Measurements from ENCODE around the gene MCF2L.
"Not testable (repeated sequence)": the region's sequence is repeated elsewhere in the genome, so short reads cannot be mapped to it uniquely, and the experiment has no call there.

Gene MCF2L

GRCh38 chr13:113015826-113016525, 47.0 kb downstream of the MCF2L start:
- no peak for DNase-seq (ENCODE audit: low spot score)

- no peak for DNase-seq (ENCODE audit: low spot score)
Measured at GRCh38 chr13:113016526-113017295, 47.7 kb downstream of the MCF2L start.

- DNase-seq (ENCODE audit: low spot score): no peak
Measured at GRCh38 chr13:113017506-113018215, 48.6 kb downstream of the MCF2L start.

- no peak for DNase-seq (ENCODE audit: low spot score)
Measured at GRCh38 chr13:113018676-113019465, 49.9 kb downstream of the MCF2L start.

- DNase-seq (ENCODE audit: low spot score): no peak
Measured at GRCh38 chr13:113020323-113021080, 51.5 kb downstream of the MCF2L start.

- no peak for DNase-seq (ENCODE audit: low spot score)
Measured at GRCh38 chr13:113021391-113021790, 52.4 kb downstream of the MCF2L start.

- DNase-seq (ENCODE audit: low spot score): no peak
Measured at GRCh38 chr13:113021811-113022210, 52.8 kb downstream of the MCF2L start.

GRCh38 chr13:113022391-113022744, 53.4 kb downstream of the MCF2L start:
- no peak for DNase-seq (ENCODE audit: low spot score)

GRCh38 chr13:113022745-113023574, 53.9 kb downstream of the MCF2L start:
- DNase-seq (ENCODE audit: low spot score): no peak

- DNase-seq (ENCODE audit: low spot score): no peak
Measured at GRCh38 chr13:113023694-113024430, 54.8 kb downstream of the MCF2L start.

- DNase-seq (ENCODE audit: low spot score): no peak
Measured at GRCh38 chr13:113024466-113024865, 55.5 kb downstream of the MCF2L start.

GRCh38 chr13:113026391-113026910, 57.4 kb downstream of the MCF2L start:
- DNase-seq (ENCODE audit: low spot score): no peak

GRCh38 chr13:113027095-113027494, 58.1 kb downstream of the MCF2L start:
- no peak for DNase-seq (ENCODE audit: low spot score)

- no peak for DNase-seq (ENCODE audit: low spot score)
Measured at GRCh38 chr13:113027566-113027965, 58.6 kb downstream of the MCF2L start.

- no peak for DNase-seq (ENCODE audit: low spot score)
Measured at GRCh38 chr13:113028336-113029060, 59.5 kb downstream of the MCF2L start.

- DNase-seq (ENCODE audit: low spot score): no peak
Measured at GRCh38 chr13:113029061-113029445, 60.0 kb downstream of the MCF2L start.

- peak; percentile 59 for DNase-seq (ENCODE audit: low spot score)
Measured at GRCh38 chr13:113029487-113030258, 60.7 kb downstream of the MCF2L start.

- DNase-seq (ENCODE audit: low spot score): not testable (repeated sequence)
Measured at GRCh38 chr13:113030259-113030640, 61.2 kb downstream of the MCF2L start.
